ENCODE data around the gene EIF4E. TPM values are rescaled to one million over a fixed set of nuclear protein-coding genes. Genes with fewer than 3 reads are reported as not detected.

EIF4E gene
- 215 TPM for total RNA-seq

DNA sequence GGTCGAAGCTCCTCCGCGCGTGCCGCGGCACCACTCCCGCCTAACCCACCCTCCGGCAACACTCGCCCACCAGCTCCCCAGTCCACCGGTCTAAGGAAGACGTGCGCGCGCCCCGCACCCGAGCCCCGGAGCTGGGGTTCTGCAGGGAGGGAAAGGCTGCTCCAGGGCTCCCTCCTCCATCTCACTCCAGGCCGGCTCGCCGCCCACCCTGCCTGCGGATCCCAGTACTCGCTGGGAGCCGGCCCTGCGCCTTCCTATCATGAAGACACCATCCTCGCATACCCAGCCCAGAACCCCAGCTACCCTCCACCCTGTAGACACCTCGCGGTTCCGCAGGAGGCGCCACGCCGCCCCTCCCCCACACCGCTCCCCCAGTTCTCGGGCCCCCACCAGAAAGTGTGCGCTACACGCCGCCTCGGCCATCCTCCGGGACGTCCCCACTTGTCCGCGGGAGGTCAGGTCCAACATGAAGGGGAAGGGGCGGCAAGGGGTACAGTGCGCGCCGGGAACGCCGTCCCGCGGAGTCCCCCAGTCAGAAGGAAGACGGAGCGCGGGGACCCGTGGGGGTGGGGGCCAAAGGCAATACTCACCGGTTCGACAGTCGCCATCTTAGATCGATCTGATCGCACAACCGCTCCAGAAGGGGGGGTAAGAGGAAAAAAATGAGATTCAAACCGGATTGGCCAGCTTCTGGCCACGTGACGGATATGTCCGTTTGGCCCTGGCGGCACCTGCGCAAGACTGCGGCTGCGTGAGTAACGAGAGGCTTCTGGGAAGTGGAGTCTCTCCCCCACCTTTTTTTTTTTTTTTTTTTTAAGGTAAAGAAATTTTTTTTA lies at the start of gene EIF4E:
Gene EIF4E, minus strand, starts transcription at position 629 of the 836 bp plus-strand sequence. Its CDS starts 21 bp downstream, at position 608.

Small RNA genes lying within 50 kb of the gene (small RNA-seq; reads per million reads assigned to genes)
- gene RNU7-149P (not detected), gene TBCAP3 (not detected)

Other genes with a start within 250 kb of the EIF4E start
- gene METAP1, start 66.6 kb upstream of the EIF4E start, total RNA-seq, result 24.2 TPM
- 104 TPM for gene ADH5, start 159.7 kb upstream of the EIF4E start, total RNA-seq
- gene ADH4, start 215.2 kb upstream of the EIF4E start, total RNA-seq, result not detected

Data from diencephalon (tissue), 1 donor.